HPDE6-E6E7 (cell line): Measurements from ENCODE around the gene IPCEF1.
A peak's percentile ranks its signal among the peaks of the same experiment; 100 is the strongest.

Experiments used
- DNase-seq: peaks from one replicate; pipeline ENCODE4 v3.0.0; 2011; ENCODE audit warnings: missing footprints; ENCODE audit errors: extremely low spot score

Gene IPCEF1

GRCh38 chr6:154356690-154357089, at the start of gene IPCEF1:
TSS of gene IPCEF1 (minus strand) at chr6:154356803. CDS start at chr6:154265947, 90,856 bp downstream.
- DNase-seq, result no peak

- DNase-seq, result no peak
Observed at GRCh38 chr6:154406301-154406700, 49.7 kb upstream of the IPCEF1 start.

GRCh38 chr6:154404791-154405400, 48.3 kb upstream of the IPCEF1 start:
- no peak for DNase-seq

- DNase-seq, result no peak
Observed at GRCh38 chr6:154403788-154404187, 47.2 kb upstream of the IPCEF1 start.

GRCh38 chr6:154402081-154402780, 45.6 kb upstream of the IPCEF1 start:
- peak; percentile 60 for DNase-seq

GRCh38 chr6:154399097-154399496, 42.5 kb upstream of the IPCEF1 start:
- DNase-seq, result no peak

GRCh38 chr6:154397491-154398195, 41.0 kb upstream of the IPCEF1 start:
- no peak for DNase-seq

GRCh38 chr6:154395878-154396277, 39.3 kb upstream of the IPCEF1 start:
- no peak for DNase-seq

GRCh38 chr6:154395316-154395715, 38.7 kb upstream of the IPCEF1 start:
- no peak for DNase-seq

GRCh38 chr6:154394571-154394970, 38.0 kb upstream of the IPCEF1 start:
- DNase-seq, result no peak

- DNase-seq, result no peak
Observed at GRCh38 chr6:154390034-154390433, 33.4 kb upstream of the IPCEF1 start.

GRCh38 chr6:154388803-154389202, 32.2 kb upstream of the IPCEF1 start:
- DNase-seq, result no peak

GRCh38 chr6:154386848-154387717, 30.5 kb upstream of the IPCEF1 start:
- DNase-seq, result peak; percentile 33

- no peak for DNase-seq
Observed at GRCh38 chr6:154384191-154384590, 27.6 kb upstream of the IPCEF1 start.

- no peak for DNase-seq
Observed at GRCh38 chr6:154383273-154383672, 26.7 kb upstream of the IPCEF1 start.

GRCh38 chr6:154382740-154383139, 26.1 kb upstream of the IPCEF1 start:
- no peak for DNase-seq

GRCh38 chr6:154381548-154381947, 24.9 kb upstream of the IPCEF1 start:
- DNase-seq, result no peak

GRCh38 chr6:154380741-154381140, 24.1 kb upstream of the IPCEF1 start:
- no peak for DNase-seq

- no peak for DNase-seq
Observed at GRCh38 chr6:154379585-154379984, 23.0 kb upstream of the IPCEF1 start.

- no peak for DNase-seq
Observed at GRCh38 chr6:154378518-154378917, 21.9 kb upstream of the IPCEF1 start.

GRCh38 chr6:154377726-154378125, 21.1 kb upstream of the IPCEF1 start:
- DNase-seq, result no peak

- no peak for DNase-seq
Observed at GRCh38 chr6:154373971-154374370, 17.4 kb upstream of the IPCEF1 start.
